GM19043 (cell line): ENCODE results near the gene SUSD2.
"Not testable (repeated sequence)": the region's sequence is repeated elsewhere in the genome, so short reads cannot be mapped to it uniquely, and the experiment has no call there.

Experiments
- ATAC-seq: cut with Tn5 transposase; IDR thresholded peaks from one replicate; pipeline ENCODE4 v1.9.1; 2021; ENCODE audit warnings: low read depth; ENCODE audit not compliant: unreplicated experiment

Gene SUSD2

GRCh38 chr22:24170632-24171031 is 10.7 kb upstream of the SUSD2 start:
- ATAC-seq, result no peak

DNA sequence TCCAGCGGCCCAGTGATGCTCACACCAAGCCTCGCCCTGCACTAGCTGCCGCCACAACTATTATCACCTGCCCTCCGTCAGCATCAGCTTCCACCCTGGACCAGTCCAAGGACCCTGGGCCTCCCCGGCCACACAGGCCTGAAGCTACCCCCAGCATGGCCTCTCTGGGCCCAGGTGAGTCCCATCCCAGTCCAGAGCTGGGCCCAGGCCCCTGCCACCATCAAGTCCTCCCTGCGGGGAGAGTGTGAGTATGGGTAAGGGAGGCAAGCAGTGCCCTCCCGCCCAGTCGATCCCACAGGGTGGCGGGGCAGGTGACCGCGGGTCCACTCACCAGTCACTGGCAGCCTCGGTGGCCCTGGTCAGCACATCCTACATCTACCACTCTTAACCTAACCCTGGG is 9.5 kb upstream of the SUSD2 start:
- ATAC-seq, result no peak

DNA sequence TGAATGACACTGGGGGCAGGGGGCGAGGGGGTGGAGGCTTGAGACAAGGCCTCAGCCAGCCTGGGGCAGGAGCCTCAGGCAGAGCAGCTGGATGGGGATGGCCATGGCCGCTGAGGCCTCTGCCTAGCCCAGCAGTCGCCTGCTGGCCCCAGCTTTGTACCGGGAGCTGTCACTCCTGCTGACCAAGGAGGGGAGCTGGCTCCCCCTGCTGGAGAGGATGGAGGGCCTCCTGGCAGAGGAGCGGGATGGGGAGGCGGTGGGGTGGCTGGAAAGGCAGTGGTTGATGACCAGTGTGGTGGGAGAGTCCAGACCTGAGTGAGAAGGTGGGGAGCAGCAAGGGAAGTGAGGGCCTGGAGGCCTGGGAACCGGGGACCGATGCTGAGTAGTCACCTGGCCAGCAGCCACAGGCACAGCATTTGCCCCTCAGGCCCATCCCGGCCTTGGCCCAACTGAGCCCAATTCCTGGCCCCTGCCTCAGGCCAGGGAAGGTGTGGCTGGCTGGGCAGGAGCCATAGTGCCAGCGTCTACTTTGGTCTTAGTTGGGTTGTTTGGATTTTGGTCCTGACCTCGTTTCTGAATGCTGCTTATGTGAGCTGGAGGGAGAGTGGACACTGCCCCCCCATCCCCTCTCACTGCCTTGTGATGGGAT is 6.0 kb upstream of the SUSD2 start:
- no peak for ATAC-seq

DNA sequence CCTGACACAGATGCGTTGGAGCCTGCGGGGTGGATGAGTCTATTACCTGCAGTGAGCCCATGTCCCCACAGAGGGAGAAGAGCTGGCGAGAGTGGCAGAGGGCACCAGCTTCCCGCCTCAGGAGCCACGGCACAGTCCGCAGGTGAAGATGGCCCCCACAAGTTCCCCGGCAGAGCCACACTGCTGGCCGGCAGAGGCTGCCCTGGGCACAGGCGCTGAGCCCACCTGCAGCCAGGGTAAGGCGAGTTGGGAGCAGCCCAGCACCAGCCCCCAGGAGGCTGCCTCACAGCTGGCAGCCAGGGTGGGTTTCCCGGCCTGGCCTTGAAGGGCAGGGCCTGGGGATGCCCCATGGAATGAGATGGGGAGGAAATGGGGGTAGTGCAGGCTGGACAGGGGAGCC is 5.2 kb upstream of the SUSD2 start:
- no peak for ATAC-seq

GRCh38 chr22:24176630-24177029 is 4.7 kb upstream of the SUSD2 start:
- ATAC-seq, result no peak

- ATAC-seq, result no peak
Observed at GRCh38 chr22:24177045-24177444, 4.2 kb upstream of the SUSD2 start.

GRCh38 chr22:24177456-24177855 is 3.8 kb upstream of the SUSD2 start:
- no peak for ATAC-seq

- ATAC-seq, result no peak
Observed at GRCh38 chr22:24178021-24178431, 3.3 kb upstream of the SUSD2 start.

GRCh38 chr22:24178502-24179440 is 2.5 kb upstream of the SUSD2 start:
- no peak for ATAC-seq

DNA sequence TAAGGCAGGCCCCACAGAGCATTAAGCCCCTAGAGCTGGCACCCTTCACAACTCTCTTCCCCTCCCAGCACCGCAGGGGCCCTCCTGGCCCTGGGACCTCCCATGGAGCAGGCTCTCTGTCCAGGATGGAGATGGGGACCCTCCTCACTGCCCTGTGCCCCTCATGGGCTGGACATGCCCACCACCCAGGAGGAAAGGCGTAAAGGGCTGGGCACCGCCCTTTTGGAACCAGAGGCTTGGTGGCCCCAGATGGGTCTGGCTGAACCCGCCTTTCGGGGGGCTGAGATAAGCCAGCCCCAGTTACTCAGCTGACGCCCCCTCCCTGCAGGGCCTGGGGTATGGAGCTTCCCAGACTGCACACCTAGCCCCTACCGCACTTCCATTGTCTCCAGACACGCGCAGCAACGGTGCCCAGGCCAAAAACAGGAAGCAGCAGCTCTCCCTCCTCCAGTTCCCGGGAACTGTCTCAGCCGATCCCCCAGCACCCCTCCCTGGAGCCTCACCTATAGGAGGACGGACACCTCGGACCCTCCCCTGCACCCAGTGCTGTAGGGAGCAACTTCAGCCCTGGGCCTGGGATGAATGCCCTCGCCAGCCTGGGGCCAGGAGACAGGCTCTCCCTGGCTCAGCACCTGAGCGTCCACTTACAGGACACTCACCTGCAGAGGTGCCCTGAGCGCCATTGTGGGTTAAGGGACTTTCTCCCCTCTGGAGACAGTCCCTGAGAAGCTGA is 1.6 kb upstream of the SUSD2 start:
- ATAC-seq, result no peak

DNA sequence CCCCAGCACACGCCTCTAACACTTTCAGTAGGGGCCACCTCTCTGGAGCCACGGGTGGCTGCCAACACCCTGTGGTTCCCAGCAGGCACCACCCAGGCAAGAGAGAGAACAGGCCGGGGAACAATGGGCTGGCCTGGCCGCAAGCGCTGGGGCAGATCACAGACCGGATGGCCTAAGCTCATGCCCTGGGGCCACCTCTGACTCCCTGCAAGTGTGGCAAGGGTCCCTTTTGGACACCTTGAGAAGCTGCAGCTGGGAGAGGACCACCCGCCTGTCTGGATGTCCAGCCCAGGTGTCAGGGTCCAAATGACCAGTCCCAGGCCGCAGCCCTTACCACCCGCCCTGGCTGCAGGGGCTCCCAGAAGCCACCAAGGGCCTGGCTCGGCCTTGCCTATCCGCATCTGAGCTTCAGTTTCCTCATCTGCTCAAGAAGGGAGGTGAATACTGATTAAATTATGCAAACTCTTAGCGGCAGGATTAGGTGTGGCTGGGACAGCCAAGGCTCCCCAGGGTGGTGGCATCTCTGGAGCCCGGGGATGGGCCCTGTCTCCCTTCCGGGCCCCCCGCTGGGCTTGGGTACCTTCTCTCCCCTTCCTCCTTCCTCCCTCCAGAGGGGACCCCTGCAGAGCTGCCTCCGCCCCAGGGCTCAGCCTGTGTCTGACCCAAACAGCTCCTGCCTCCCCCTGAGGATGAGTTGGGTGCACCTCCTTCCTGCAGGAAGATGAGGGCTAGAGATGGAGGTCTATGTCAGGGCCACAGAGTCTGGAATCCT is 785 bp upstream of the SUSD2 start:
- no peak for ATAC-seq

DNA sequence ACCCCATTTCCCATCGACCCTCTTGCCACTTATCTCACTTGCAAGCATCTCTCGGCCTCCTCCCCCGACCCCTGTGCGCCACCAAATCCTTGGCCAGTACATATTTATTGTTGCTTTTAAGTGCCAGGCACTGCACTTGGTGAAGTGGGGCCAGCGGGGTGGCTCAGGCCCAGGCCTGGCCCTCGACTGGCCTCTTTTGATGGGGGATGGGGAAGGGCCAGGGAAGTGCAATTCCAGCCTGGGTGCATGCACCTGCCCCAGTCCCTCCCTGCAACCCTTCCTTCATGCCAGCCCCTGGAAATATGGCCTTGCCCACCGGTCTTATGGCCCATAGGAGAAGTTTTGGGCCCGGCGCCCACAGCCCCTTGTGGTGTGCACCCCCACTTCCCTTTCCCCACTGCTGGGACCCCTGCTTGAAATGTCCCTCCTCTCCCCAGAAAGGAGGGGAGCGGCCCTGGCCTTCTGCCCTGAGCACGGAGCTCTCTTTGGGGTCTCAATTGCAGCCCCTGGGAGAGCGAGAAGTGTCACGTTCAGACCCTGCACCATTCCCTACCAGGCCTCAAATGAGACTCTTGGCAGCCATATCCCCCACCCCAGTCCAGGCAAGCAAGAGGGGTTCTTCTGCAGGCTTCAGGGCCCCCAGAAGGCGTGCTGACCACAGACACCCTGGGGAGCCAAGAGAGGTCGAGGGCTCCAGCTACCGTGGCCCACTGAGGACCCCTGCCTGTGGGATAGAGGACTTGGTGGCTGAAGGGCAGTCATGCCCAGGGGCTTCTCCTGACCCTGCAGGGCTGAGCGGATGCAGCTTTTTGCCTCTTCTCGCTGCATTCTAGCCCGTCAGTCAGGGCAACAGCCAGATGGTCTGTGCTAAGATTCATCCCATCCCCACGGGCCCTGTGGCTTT is 961 bp downstream of the SUSD2 start:
- no peak for ATAC-seq

DNA sequence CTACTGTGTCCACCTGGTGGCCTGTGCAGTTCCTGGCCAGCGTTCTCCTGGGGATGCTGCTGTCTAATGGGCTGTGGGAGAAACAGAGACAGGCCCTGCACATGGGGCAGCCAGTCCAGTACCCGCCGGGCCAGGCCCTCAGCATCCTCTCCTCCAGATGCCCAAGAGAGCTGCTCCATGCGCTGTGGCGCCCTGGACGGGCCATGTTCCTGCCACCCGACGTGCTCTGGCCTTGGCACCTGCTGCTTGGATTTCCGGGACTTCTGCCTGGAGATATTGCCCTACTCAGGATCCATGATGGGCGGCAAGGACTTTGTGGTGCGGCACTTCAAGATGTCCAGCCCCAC is 1.6 kb downstream of the SUSD2 start:
- ATAC-seq, result not testable (repeated sequence)

GRCh38 chr22:24183321-24184031 is 2.2 kb downstream of the SUSD2 start:
- ATAC-seq, result no peak

DNA sequence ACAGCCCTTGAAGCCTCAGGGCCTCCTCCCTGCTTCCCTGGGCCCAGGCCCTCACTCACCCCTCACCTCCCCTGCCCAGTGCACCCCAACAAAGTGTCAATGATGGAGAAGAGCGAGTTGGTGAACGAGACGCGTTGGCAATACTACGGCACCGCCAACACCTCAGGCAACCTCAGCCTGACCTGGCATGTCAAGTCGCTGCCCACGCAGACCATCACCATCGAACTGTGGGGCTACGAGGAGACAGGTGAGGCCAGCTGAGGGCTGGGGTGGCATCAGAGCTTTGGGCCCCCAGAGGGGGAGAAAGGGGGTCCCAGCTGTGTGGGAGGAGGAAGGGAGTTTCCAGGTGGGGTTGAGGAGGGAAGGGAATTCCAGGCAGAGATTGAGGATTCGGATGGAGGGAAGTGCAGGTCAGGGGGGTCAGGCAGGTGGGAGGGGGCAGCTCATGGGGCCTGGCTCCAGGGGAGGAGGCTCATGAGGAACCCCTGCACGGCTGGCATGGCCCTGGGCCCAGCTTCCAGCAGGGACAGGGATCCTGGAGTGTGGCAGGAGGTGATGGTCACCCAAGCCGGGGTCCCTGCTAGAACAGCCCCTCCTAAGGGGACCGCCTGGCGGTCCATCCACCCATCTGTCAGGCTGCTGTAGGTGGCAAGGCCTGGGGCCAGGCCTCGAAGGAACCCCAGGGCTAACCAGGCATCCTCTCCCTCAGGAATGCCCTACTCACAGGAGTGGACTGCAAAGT is 2.9 kb downstream of the SUSD2 start:
- no peak for ATAC-seq

DNA sequence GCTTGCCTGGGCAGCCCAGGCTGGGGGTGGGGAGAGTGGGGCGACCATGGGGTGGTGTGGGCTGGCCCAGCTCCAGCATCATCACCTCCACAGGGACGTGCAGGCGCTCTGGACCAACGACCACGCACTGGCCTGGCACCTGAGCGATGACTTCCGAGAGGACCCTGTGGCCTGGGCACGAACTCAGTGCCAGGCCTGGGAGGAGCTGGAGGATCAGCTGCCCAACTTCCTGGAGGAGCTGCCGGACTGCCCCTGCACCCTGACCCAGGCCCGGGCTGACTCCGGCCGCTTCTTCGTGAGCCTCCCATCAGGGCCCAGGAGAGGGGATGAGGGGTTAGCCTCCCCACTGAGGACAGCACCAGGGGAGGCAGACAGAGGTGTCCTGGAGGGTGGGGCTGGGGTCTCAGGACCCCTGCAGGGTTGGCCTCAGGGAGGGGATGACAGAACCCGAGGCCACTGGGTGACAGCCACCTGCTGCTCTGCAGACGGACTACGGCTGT is 3.8 kb downstream of the SUSD2 start:
- ATAC-seq, result no peak

GRCh38 chr22:24185501-24186351 is 4.4 kb downstream of the SUSD2 start:
- ATAC-seq, result no peak
